Vagina (tissue), 2 donors: ENCODE results near the gene CLPTM1. TPM values are rescaled to one million over a fixed set of nuclear protein-coding genes. Genes with fewer than 3 reads are reported as not detected.
A peak's percentile ranks its signal among the peaks of the same experiment; 100 is the strongest.

Experiments
- DNase-seq, 2 donors: peaks; one replicate each; pipeline ENCODE4 v3.0.0-alpha.2; 2017; ENCODE audit errors: extremely low spot score in 2 of 2
- H3K27ac ChIP-seq: fragments of 200-600 bp; sonication (generic); one replicate; pipeline ENCODE4 v1.5.1; 2019
- H3K27me3 ChIP-seq: fragments of 200-600 bp; sonication (generic); one replicate; pipeline ENCODE4 v1.5.1; 2019
- H3K36me3 ChIP-seq, 2 donors: fragments of 200-600 bp; sonication (generic); one replicate each; pipeline ENCODE4 v1.5.1; 2017 to 2019
- H3K4me1 ChIP-seq: fragments of 200-600 bp; sonication (generic); one replicate; pipeline ENCODE4 v1.5.1; 2019
- H3K4me3 ChIP-seq, 2 donors: fragments of 200-600 bp; sonication (generic); 1 replicate in 1 of 2; 2 replicates in 1 of 2; pipeline ENCODE4 v1.5.1; 2016 to 2019
- H3K9me3 ChIP-seq: fragments of 200-600 bp; sonication (generic); one replicate; pipeline ENCODE4 v1.5.1; 2019
- POLR2A ChIP-seq, 2 donors: fragments of 450-650 bp; IDR thresholded peaks; one replicate each; pipeline ENCODE4 v1.6.1; 2017; ENCODE audit warnings: antibody characterized with exemption in 2 of 2, mild to moderate bottlenecking in 2 of 2, moderate library complexity in 2 of 2
- POLR2AphosphoS5 ChIP-seq, 2 donors: sonication (generic); formaldehyde crosslinking; IDR thresholded peaks; one replicate each; pipeline ENCODE4 v1.9.0; 2017; ENCODE audit warnings: antibody characterized with exemption in 2 of 2, mild to moderate bottlenecking in 2 of 2, low read depth in 1 of 2; ENCODE audit not compliant: insufficient read depth in 1 of 2
- intact Hi-C: fragments of 100-400 bp; cut with DNase I; formaldehyde crosslinking; loops from one replicate; pipeline ENCODE4 v1.15.1; 2023
- total RNA-seq: library from RNA; depleted of rRNA; stranded (reverse); fragments of >200 nt; gene quantifications from one replicate; pipeline ENCODE4 v1.2.3, GENCODE V29; 2016
- TF ChIP-seq, protein P1 (sequence below), 3 experiments: fragments of 450-650 bp in 2 of 3; fragments of 200-600 bp in 1 of 3; sonication (generic) in 1 of 3; IDR thresholded peaks; one replicate each; pipeline ENCODE4 v1.5.1; 2017 to 2019; ENCODE audit warnings: antibody characterized with exemption in 3 of 3, mild to moderate bottlenecking in 2 of 3, moderate library complexity in 2 of 3

CLPTM1 gene
- total RNA-seq, 1 donor from 2014 or later: 130 TPM

DNA sequence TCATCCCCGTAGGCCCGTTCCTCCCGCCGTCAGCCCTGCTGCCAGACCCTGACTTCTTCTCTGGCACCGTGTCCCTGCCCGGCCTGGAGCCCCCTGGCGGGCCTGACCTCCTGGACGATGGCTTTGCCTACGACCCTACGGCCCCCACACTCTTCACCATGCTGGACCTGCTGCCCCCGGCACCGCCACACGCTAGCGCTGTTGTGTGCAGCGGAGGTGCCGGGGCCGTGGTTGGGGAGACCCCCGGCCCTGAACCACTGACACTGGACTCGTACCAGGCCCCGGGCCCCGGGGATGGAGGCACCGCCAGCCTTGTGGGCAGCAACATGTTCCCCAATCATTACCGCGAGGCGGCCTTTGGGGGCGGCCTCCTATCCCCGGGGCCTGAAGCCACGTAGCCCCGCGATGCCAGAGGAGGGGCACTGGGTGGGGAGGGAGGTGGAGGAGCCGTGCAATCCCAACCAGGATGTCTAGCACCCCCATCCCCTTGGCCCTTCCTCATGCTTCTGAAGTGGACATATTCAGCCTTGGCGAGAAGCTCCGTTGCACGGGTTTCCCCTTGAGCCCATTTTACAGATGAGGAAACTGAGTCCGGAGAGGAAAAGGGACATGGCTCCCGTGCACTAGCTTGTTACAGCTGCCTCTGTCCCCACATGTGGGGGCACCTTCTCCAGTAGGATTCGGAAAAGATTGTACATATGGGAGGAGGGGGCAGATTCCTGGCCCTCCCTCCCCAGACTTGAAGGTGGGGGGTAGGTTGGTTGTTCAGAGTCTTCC lies 82.4 kb downstream of the CLPTM1 start:
- TF ChIP-seq POLR2A (IDR thresholded peaks at IDR 0.05): no peak
- TF ChIP-seq, protein P1, sequence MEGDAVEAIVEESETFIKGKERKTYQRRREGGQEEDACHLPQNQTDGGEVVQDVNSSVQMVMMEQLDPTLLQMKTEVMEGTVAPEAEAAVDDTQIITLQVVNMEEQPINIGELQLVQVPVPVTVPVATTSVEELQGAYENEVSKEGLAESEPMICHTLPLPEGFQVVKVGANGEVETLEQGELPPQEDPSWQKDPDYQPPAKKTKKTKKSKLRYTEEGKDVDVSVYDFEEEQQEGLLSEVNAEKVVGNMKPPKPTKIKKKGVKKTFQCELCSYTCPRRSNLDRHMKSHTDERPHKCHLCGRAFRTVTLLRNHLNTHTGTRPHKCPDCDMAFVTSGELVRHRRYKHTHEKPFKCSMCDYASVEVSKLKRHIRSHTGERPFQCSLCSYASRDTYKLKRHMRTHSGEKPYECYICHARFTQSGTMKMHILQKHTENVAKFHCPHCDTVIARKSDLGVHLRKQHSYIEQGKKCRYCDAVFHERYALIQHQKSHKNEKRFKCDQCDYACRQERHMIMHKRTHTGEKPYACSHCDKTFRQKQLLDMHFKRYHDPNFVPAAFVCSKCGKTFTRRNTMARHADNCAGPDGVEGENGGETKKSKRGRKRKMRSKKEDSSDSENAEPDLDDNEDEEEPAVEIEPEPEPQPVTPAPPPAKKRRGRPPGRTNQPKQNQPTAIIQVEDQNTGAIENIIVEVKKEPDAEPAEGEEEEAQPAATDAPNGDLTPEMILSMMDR (IDR thresholded peaks at IDR 0.05): no peak
- no peak for TF ChIP-seq POLR2AphosphoS5 (IDR thresholded peaks at IDR 0.05; ENCODE audit: insufficient read depth in 1 of 2, low read depth in 1 of 2)
- H3K36me3 ChIP-seq: peaks cover 0 to 24% of the 10 kb centered on the region in 2 donors
- H3K4me1 ChIP-seq: peaks cover 39% of the 10 kb centered on the region
- H3K27me3 ChIP-seq: no peaks in the 10 kb centered on the region
- no peak overlapping the region for H3K27ac ChIP-seq
- no peaks in the 10 kb centered on the region for H3K9me3 ChIP-seq
- no peak for DNase-seq
- H3K4me3 ChIP-seq: no peak overlapping the region
- intact Hi-C loops: no loop called here

DNA sequence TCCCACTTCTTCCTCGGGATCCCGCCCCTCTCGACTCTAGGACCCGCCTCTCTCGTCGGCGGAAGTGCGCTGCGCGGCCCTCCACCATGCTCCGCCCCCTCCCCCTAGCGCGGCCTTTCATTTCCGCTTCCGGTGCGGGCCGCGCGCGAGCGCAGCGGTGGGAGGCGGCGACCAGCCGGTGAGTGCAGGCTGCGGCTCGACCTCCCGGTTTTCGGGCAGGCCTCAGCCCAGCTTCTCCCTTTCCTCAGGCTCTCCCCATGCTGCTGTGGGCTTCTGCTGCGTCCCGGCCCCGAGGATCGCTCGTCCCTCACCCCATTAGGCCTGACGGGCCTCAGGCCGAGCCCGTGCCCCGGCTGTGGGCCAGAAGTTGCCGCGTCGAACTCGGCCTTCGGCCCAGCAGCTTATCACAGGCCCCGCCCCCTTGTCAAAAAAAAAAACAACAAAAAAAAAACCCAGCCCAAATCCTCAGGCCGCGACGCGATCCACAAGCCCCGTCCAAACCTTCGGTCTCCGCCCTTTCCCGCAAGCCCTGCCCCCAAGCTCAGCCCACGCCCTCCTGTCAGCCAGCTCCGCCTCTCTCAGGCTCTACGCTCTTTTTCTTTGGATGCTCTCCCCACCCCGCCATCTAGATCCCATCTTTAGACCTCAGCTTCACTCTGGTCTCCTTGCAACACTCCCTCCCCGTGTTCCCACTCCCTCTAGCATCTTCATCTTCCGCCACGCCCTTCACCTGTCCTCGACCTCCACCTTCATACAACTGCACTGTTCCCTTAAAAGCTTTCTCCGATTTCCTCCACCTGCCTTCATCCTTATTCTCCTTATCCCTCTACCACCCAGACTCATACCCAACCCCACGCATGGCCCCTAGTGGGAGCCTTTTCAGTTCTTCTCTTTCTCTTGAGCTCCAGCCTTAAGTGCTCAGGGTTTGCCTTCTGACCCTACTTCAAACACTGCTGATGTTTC lies 84.0 kb downstream of the CLPTM1 start, which contains the start of gene CLASRP:
CLASRP (plus strand) TSS at position 115 of the 963 bp plus-strand sequence. CDS start 1,168 bp downstream, outside the sequence.
- TF ChIP-seq POLR2A (IDR thresholded peaks at IDR 0.05) (peak in 1 of 2 donors; percentile 91), POLR2AphosphoS5 (IDR thresholded peaks at IDR 0.05; ENCODE audit: insufficient read depth in 1 of 2, low read depth in 1 of 2) (peak; percentile 95 to 99)
- TF ChIP-seq, protein P1 (IDR thresholded peaks at IDR 0.05): no peak
- Histone ChIP-seq H3K4me3 (peak within 1 kb of the TSS; percentile 67 to 85), H3K4me1 (peaks cover 46% of the 10 kb centered on the region), H3K27me3 (no peaks in the 10 kb centered on the region), H3K9me3 (no peaks in the 10 kb centered on the region), H3K36me3 (peaks cover 0 to 29% of the 10 kb centered on the region in 2 donors), H3K27ac (peak within 1 kb of the TSS; percentile 87)
- intact Hi-C loops: no loop called here
- no peak for DNase-seq

- Histone ChIP-seq H3K36me3 (peaks cover 0 to 39% of the 10 kb centered on the region in 2 donors), H3K4me3 (peak overlapping the region; percentile 67 to 85), H3K4me1 (peaks cover 51% of the 10 kb centered on the region), H3K9me3 (no peaks in the 10 kb centered on the region), H3K27me3 (no peaks in the 10 kb centered on the region), H3K27ac (peak overlapping the region; percentile 87)
- no peak for TF ChIP-seq POLR2A (IDR thresholded peaks at IDR 0.05)
- TF ChIP-seq, protein P1 (IDR thresholded peaks at IDR 0.05): no peak
- no peak for TF ChIP-seq POLR2AphosphoS5 (IDR thresholded peaks at IDR 0.05; ENCODE audit: insufficient read depth in 1 of 2, low read depth in 1 of 2)
- DNase-seq: no peak
- intact Hi-C loops: no loop called here
These were observed 85.0 kb downstream of the CLPTM1 start for GRCh38 chr19:45040059-45040771.

DNA sequence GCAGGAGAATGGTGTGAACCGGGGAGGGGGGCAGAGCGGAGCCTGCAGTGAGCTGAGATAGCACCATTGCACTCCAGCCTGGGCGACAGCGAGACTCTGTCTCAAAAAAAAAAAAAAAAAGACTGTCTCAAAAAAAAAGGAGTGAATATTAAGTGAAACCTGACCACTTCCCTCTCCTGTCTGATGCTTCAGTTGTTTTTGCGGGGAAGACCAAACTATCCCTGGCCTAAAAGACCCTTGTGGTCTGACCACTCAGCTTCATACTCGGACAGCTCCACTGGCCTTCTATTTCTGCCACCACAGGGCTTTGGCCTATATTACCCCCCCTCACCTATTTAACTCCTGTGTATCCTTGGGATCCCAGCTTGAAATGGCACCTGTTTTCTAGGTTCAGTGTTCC lies 85.9 kb downstream of the CLPTM1 start:
- peaks cover 60% of the 10 kb centered on the region for H3K4me1 ChIP-seq
- no peak for DNase-seq
- no peak overlapping the region for H3K27ac ChIP-seq
- intact Hi-C loops: no loop called here
- H3K4me3 ChIP-seq: no peak overlapping the region
- TF ChIP-seq, protein P1 (IDR thresholded peaks at IDR 0.05): no peak
- no peak for TF ChIP-seq POLR2AphosphoS5 (IDR thresholded peaks at IDR 0.05; ENCODE audit: insufficient read depth in 1 of 2, low read depth in 1 of 2)
- no peak for TF ChIP-seq POLR2A (IDR thresholded peaks at IDR 0.05)
- no peaks in the 10 kb centered on the region for H3K9me3 ChIP-seq
- H3K27me3 ChIP-seq: no peaks in the 10 kb centered on the region
- H3K36me3 ChIP-seq: peaks cover 0 to 40% of the 10 kb centered on the region in 2 donors

Other genes starting within 250 kb of the CLPTM1 start
- 86.9 TPM for gene BCL3, start 206.7 kb upstream of the CLPTM1 start, total RNA-seq
- 42.2 TPM for gene CBLC, start 177.5 kb upstream of the CLPTM1 start, total RNA-seq
- 57.2 TPM for gene BCAM, start 146.3 kb upstream of the CLPTM1 start, total RNA-seq
- 72.9 TPM for gene NECTIN2, start 109.1 kb upstream of the CLPTM1 start, total RNA-seq
- gene TOMM40, start 64.1 kb upstream of the CLPTM1 start, total RNA-seq: 31.4 TPM
- 170 TPM for gene APOE, start 49.6 kb upstream of the CLPTM1 start, total RNA-seq
- 14.5 TPM for gene APOC1, start 40.8 kb upstream of the CLPTM1 start, total RNA-seq
- gene APOC4, start 13.1 kb upstream of the CLPTM1 start, total RNA-seq: not detected
- not detected for gene APOC2, start 9.3 kb upstream of the CLPTM1 start, total RNA-seq
- gene RELB, start 46.1 kb downstream of the CLPTM1 start, total RNA-seq: 2.9 TPM
- gene CLASRP, start 83.7 kb downstream of the CLPTM1 start, total RNA-seq: 93.5 TPM
- 5.6 TPM for gene ZNF296, start 121.1 kb downstream of the CLPTM1 start, total RNA-seq
- 42.0 TPM for gene GEMIN7, start 123.9 kb downstream of the CLPTM1 start, total RNA-seq
- gene PPP1R37, start 137.8 kb downstream of the CLPTM1 start, total RNA-seq: 23.8 TPM
- gene NKPD1, start 205.6 kb downstream of the CLPTM1 start, total RNA-seq: 14.0 TPM
- 28.7 TPM for gene TRAPPC6A, start 222.9 kb downstream of the CLPTM1 start, total RNA-seq
- 12.5 TPM for gene BLOC1S3, start 223.4 kb downstream of the CLPTM1 start, total RNA-seq